Common myeloid progenitor, CD34-positive (primary cell): Measurements from ENCODE around the gene PTGDS.
A peak's percentile ranks its signal among the peaks of the same experiment; 100 is the strongest.

Experiments used
- CTCF ChIA-PET: fragments of 350-600 bp; sonication (Branson Sonifier 250); formaldehyde crosslinking; loops from one replicate; lab custom pipeline; 2021; ENCODE audit warnings: antibody characterized with exemption; lab: Charles Lee
- POLR2A ChIA-PET: fragments of 350-600 bp; sonication (Branson Sonifier 250); formaldehyde crosslinking; loops from one replicate; lab custom pipeline; 2021; ENCODE audit warnings: antibody characterized with exemption; lab: Charles Lee
- DNase-seq, 3 donors: peaks; one replicate each; pipeline versions ENCODE4 v3.0.0 to v3.0.0-alpha.2; 2013
- H3K27ac ChIP-seq, 2 experiments: 1 replicate in 1 of 2; 2 replicates in 1 of 2; pipeline ENCODE4 v1.7.0; 2013; ENCODE audit warnings: inconsistent platforms in 2 of 2, low read length in 2 of 2, mild to moderate bottlenecking in 2 of 2, low read depth in 1 of 2, moderate library complexity in 1 of 2; ENCODE audit not compliant: severe bottlenecking in 2 of 2, insufficient read depth in 1 of 2, poor library complexity in 1 of 2
- H3K27me3 ChIP-seq, 5 experiments: replicated peaks in 2 of 5; 1 replicate in 3 of 5; 2 replicates in 2 of 5; pipeline versions ENCODE4 v1.6.1 to v1.7.0; 2013; ENCODE audit warnings: low read length in 4 of 5, mild to moderate bottlenecking in 2 of 5, moderate library complexity in 2 of 5, inconsistent platforms in 1 of 5; ENCODE audit not compliant: insufficient read depth in 5 of 5, control insufficient read depth in 4 of 5
- H3K36me3 ChIP-seq, 4 experiments: 1 replicate in 2 of 4; 2 replicates in 2 of 4; pipeline versions ENCODE4 v1.6.1 to v1.7.0; 2013; ENCODE audit warnings: low read length in 3 of 4, control low read depth in 1 of 4, mild to moderate bottlenecking in 1 of 4; ENCODE audit not compliant: control insufficient read depth in 4 of 4, insufficient read depth in 4 of 4
- H3K4me1 ChIP-seq, 4 experiments: 1 replicate in 3 of 4; 2 replicates in 1 of 4; pipeline versions ENCODE4 v1.6.1 to v1.7.1; 2013; ENCODE audit warnings: low read length in 3 of 4, mild to moderate bottlenecking in 3 of 4, control low read depth in 1 of 4, inconsistent platforms in 1 of 4, moderate library complexity in 1 of 4; ENCODE audit not compliant: control insufficient read depth in 4 of 4, insufficient read depth in 4 of 4; ENCODE audit errors: control extremely low read depth in 1 of 4
- H3K4me3 ChIP-seq, 7 experiments: 1 replicate in 4 of 7; 2 replicates in 3 of 7; pipeline versions ENCODE4 v1.5.1 to v1.7.0; 2013; ENCODE audit warnings: mild to moderate bottlenecking in 7 of 7, low read length in 6 of 7, moderate library complexity in 6 of 7, inconsistent platforms in 2 of 7, low read depth in 2 of 7, control low read depth in 1 of 7; ENCODE audit not compliant: insufficient read depth in 4 of 7, control insufficient read depth in 1 of 7; ENCODE audit errors: extremely low read depth in 1 of 7
- H3K9me3 ChIP-seq, 5 experiments: 1 replicate in 4 of 5; 2 replicates in 1 of 5; pipeline versions ENCODE4 v1.6.1 to v1.7.1; 2013; ENCODE audit warnings: low read length in 4 of 5, mild to moderate bottlenecking in 2 of 5, inconsistent platforms in 1 of 5, low read depth in 1 of 5, moderate library complexity in 1 of 5; ENCODE audit not compliant: control insufficient read depth in 4 of 5, insufficient read depth in 2 of 5; ENCODE audit errors: control extremely low read depth in 1 of 5
- WGBS: methylation state at CpG from one replicate; pipeline ENCODE4 v1.1.5; 2013; ENCODE audit not compliant: insufficient coverage; 5-methylcytosine and 5-hydroxymethylcytosine counted together

The PTGDS gene

DNA sequence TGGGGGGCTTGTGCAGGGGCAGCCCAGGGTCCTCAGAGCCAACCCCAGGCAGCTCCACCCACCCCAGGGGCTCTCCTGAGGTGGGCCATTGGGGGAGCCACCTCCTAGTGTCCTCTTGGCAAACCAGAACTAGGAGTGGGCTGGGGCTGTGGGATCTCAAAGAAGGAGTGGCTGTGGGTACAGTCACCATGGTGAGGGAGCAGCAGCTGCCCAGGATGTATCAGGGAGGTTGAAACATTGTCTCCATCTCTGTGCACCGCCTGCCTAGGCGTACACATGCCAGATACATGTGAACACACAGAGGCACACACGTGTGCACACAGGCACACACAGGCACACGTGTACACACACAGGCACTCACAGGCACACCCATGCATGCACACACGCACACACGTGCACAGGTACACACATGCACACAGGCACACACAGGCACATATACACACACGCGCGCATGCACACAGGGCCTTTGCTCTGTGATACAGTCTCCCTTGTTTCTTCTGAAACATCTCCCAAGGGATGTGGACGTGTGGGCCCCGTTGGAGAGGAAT, 14.5 kb upstream of the PTGDS start:
- WGBS, result 97% methylated on average over 11 of the region's 11 CpGs
- ChIA-PET CTCF (interaction anchor here (1.7 kb wide), 1 partner anchor 12 kb away, joined by 3 read pairs; no protein-coding TSS in a partner anchor), POLR2A (no interaction called here)
- Histone ChIP-seq H3K4me1 (peaks cover 0 to 6% (median 5%) of the 10 kb centered on the region in 4 experiments), H3K9me3 (no peaks in the 10 kb centered on the region), H3K27ac (no peak overlapping the region), H3K4me3 (no peak overlapping the region), H3K36me3 (no peaks in the 10 kb centered on the region), H3K27me3 (peaks cover 0 to 2% (median 0%) of the 10 kb centered on the region in 5 experiments)
- no peak for DNase-seq

DNA sequence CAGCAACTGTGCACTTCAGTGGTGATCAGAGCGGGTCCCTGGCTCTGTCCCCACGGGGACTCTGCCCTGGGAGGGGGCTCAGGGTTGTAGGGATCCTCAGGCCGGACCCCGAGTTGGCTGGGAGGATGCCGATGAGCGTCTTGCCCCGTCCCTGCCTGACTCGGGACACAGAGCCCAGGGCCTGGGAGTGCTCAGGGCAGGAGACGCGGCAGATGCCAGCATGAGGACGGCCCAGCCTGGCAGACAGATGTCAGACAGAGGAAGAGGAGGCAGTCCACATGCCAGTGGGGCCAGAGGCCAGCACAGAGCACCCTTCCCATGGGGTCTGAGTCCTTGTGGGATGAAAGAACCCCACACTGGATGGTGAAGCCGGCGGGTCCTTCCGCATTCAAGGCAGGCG, 14.0 kb upstream of the PTGDS start:
- no peaks in the 10 kb centered on the region for H3K9me3 ChIP-seq
- no peak for DNase-seq
- no peak overlapping the region for H3K27ac ChIP-seq
- H3K4me3 ChIP-seq, result no peak overlapping the region
- no peaks in the 10 kb centered on the region for H3K36me3 ChIP-seq
- H3K4me1 ChIP-seq, result peaks cover 0 to 6% (median 5%) of the 10 kb centered on the region in 4 experiments
- CTCF ChIA-PET, result interaction anchor here (1.7 kb wide), 1 partner anchor 12 kb away, joined by 3 read pairs; no protein-coding TSS in a partner anchor
- H3K27me3 ChIP-seq, result peaks cover 0 to 2% (median 0%) of the 10 kb centered on the region in 5 experiments
- POLR2A ChIA-PET, result no interaction called here
- 96% methylated on average over 14 of the region's 15 CpGs for WGBS

DNA sequence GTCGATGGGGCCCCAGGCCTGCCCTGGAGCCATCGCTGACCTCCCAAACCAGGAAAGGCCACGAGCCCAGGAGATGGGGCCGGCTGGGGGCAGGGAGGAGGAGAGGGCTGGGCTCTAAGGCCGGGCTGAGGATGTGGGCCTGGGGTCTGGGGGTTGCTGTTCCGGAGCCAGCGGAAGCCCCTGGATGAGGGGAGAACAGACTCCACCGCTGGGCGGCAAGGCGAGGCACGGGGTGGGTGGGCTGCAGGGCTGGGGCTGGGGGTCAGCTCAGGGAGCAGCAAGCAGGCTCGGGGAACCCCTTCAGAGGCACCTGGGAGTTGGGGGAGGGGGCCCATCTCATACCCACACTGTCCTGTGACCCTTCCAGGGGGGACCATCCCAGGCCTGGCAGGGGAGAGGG, 13.6 kb upstream of the PTGDS start:
- ChIA-PET CTCF (no interaction called here), POLR2A (no interaction called here)
- Histone ChIP-seq H3K4me3 (no peak overlapping the region), H3K4me1 (peaks cover 0 to 6% (median 5%) of the 10 kb centered on the region in 4 experiments), H3K9me3 (no peaks in the 10 kb centered on the region), H3K36me3 (no peaks in the 10 kb centered on the region), H3K27ac (no peak overlapping the region), H3K27me3 (peaks cover 0 to 2% (median 0%) of the 10 kb centered on the region in 5 experiments)
- WGBS, result 71% methylated on average over 1 of the region's 12 CpGs
- DNase-seq, result no peak

DNA sequence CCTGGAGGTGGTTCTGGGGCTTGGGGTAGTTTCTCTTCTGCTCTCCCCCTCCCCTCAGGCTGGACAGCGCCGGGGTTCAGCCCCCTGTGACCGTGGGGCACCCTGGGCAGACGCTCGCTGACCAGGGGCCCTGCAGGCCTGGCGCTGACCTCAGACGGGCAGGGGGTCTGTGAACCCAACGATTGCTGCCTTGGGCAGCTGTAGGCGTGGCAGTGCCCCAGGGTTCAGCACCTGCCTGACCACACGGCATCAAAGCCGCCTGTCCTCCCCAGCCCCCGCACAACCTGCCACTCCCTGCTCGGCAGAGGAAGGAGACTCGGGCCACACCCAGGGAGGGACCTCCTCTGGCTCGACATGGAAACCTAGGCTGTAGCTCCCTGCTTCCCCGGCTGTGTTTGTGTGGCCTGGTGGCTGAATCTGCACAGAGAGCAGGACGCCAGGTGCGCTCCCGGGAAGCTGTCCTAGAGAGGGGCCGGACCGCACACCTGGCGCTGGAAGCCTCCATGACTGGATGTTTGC, 13.1 kb upstream of the PTGDS start:
- peaks cover 0 to 6% (median 5%) of the 10 kb centered on the region in 4 experiments for H3K4me1 ChIP-seq

DNA sequence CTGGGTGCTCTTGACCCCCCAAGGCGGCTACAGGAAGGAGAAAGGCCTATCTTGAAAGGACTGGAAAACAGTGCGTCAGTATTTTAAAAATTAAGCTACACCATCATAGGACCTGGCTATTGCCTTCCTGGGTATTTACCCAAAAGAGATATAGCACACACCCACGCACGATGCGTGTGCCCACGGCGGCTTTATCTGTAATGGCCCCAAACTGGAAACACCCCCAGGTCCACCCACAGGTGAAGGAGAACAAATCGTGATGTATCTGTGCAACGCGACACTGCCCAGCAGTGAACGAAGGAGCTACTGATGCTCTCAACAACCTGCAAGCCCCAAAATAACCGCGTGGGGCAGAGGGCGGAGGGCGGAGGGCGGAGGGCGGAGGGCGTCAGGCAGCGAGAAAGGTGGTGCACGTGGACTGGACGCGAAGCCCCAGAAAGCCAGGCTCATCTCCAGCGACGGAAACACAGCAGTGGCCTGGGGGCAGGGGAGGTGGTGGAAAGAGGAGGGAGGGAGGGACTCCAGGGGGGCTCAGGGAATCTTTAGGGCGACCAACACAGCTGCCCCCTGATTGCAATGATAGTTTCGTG, 12.4 kb upstream of the PTGDS start:
- Histone ChIP-seq H3K27ac (no peak overlapping the region), H3K4me1 (peaks cover 0 to 6% (median 5%) of the 10 kb centered on the region in 4 experiments), H3K9me3 (no peaks in the 10 kb centered on the region), H3K4me3 (no peak overlapping the region), H3K36me3 (no peaks in the 10 kb centered on the region), H3K27me3 (peaks cover 0 to 2% (median 0%) of the 10 kb centered on the region in 5 experiments)
- ChIA-PET CTCF (interaction anchor here (0.6 to 3.4 kb wide), 3 partner anchors 11 to 142 kb away, joined by 3 to 10 read pairs (median 4); no protein-coding TSS in a partner anchor), POLR2A (no interaction called here)
- WGBS, result 91% methylated on average over 25 of the region's 26 CpGs
- no peak for DNase-seq

More for the DNA sequence above, 13.1 kb upstream of the PTGDS start:
- Histone ChIP-seq H3K27ac (no peak overlapping the region), H3K36me3 (no peaks in the 10 kb centered on the region), H3K4me3 (no peak overlapping the region), H3K27me3 (peaks cover 0 to 2% (median 0%) of the 10 kb centered on the region in 5 experiments), H3K9me3 (no peaks in the 10 kb centered on the region)
- ChIA-PET CTCF (interaction anchor here (0.6 to 3.4 kb wide), 2 partner anchors 11 to 142 kb away, joined by 3 to 10 read pairs; no protein-coding TSS in a partner anchor), POLR2A (no interaction called here)
- 85% methylated on average over 20 of the region's 22 CpGs for WGBS
- DNase-seq, result no peak

DNA sequence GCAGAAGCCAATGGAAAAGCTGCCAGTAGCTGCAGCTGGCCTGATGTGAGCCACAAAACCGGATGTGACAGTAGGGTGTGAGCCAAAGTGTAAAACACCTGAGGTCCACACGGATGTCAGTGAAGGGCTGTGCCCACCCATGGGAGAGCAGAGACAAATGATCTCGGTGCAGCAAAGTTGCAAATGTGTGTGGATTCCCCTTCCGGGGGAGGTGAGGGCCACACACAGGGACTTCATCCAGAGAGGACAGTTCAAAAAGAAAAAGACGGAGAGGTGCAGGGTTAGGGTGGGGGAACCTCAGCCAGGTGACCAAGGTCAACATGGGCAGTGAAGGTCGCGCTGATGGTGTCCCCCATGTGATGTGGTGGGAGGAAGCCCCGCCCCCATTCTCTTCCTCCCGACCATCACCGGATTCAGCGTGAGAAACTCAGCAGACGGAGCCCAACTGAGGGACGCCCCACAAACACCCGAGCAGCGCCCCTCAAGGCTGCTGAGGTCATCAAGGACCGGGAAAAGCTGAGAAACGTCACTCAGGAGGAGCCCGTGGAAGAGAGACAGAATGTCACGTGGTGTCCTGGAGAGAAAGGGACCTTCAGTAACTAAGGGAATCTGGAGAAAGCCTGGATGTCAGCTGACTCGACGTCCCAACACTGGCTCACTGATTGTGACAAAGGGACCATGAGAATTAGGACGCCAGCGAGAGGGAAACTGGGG, 11.4 kb upstream of the PTGDS start:
- Histone ChIP-seq H3K36me3 (no peaks in the 10 kb centered on the region), H3K27ac (no peak overlapping the region), H3K27me3 (peaks cover 0 to 2% (median 0%) of the 10 kb centered on the region in 5 experiments), H3K4me1 (peaks cover 0 to 8% (median 7%) of the 10 kb centered on the region in 4 experiments), H3K9me3 (no peaks in the 10 kb centered on the region), H3K4me3 (peak overlapping the region in 2 of 7 experiments; percentile 30 to 48)
- CTCF ChIA-PET, result interaction anchor here (1.4 to 3.4 kb wide), 2 partner anchors 10 to 60 kb away, joined by 4 to 10 read pairs; no protein-coding TSS in a partner anchor
- 32% methylated on average over 20 of the region's 23 CpGs for WGBS
- DNase-seq, result peak in 1 of 3 donors; percentile 23
- POLR2A ChIA-PET, result no interaction called here
